H1 (cell line): Measurements from ENCODE around the gene GULP1. TPM values are rescaled to one million over a fixed set of nuclear protein-coding genes. Genes with fewer than 3 reads are reported as not detected.

Experiments used
- BCL11A ChIP-seq, 2 experiments: IDR thresholded peaks; one replicate each; pipeline ENCODE4 v1.6.1; 2011; ENCODE audit warnings: low read depth in 2 of 2, low read length in 2 of 2, mild to moderate bottlenecking in 2 of 2
- CBX8 ChIP-seq: fragments of 300-800, 300-1000 bp; sonication (generic); IDR thresholded peaks from 2 replicates; pipeline ENCODE4 v1.7.1; 2016; ENCODE audit warnings: low read depth, low read length, borderline replicate concordance
- CTBP2 ChIP-seq: IDR thresholded peaks from 2 replicates; pipeline ENCODE4 v1.7.0; 2011; ENCODE audit warnings: borderline replicate concordance, mild to moderate bottlenecking, moderate library complexity, mixed read lengths, low read length; ENCODE audit not compliant: insufficient read depth, insufficient read length
- KDM1A ChIP-seq: fragments of 200-600, 300-600 bp; sonication (generic); IDR thresholded peaks from 2 replicates; pipeline ENCODE4 v1.7.1; 2016; ENCODE audit warnings: mild to moderate bottlenecking, low read length, borderline replicate concordance
- POLR2A ChIP-seq, 2 experiments: IDR thresholded peaks; 1 replicate in 1 of 2; 2 replicates in 1 of 2; pipeline ENCODE4 v1.6.1; 2011; ENCODE audit warnings: low read depth in 2 of 2, low read length in 2 of 2, mild to moderate bottlenecking in 2 of 2; ENCODE audit errors: control extremely low read depth in 1 of 2
- POLR2AphosphoS5 ChIP-seq: IDR thresholded peaks from 2 replicates; pipeline ENCODE4 v1.6.1; 2011; ENCODE audit warnings: low read depth, low read length
- POU5F1 ChIP-seq: IDR thresholded peaks from 2 replicates; pipeline ENCODE4 v1.6.1; 2011; ENCODE audit warnings: low read depth, mild to moderate bottlenecking, low read length, moderate library complexity
- RNF2 ChIP-seq: fragments of 200-900, 300-1000 bp; sonication (generic); IDR thresholded peaks from 2 replicates; pipeline ENCODE4 v1.7.1; 2016; ENCODE audit warnings: borderline replicate concordance, low read depth, mild to moderate bottlenecking, antibody characterized with exemption, low read length; ENCODE audit not compliant: poor library complexity, severe bottlenecking; ENCODE audit errors: missing control alignments
- SP1 ChIP-seq: IDR thresholded peaks from 2 replicates; pipeline ENCODE4 v1.6.1; 2011; ENCODE audit warnings: low read depth, low read length
- SP2 ChIP-seq: IDR thresholded peaks from 2 replicates; pipeline ENCODE4 v1.6.1; 2012; ENCODE audit warnings: mild to moderate bottlenecking, low read length, inconsistent platforms
- polyA plus RNA-seq, 7 experiments: library from polyadenylated mRNA; depleted of rRNA in 3 of 7; stranded (reverse) in 5 of 7; unstranded in 2 of 7; fragments of >200 nt in 5 of 7; fragments of 200-250 nt in 2 of 7; gene quantifications; 1 replicate in 5 of 7; 2 replicates in 1 of 7; 4 replicates in 1 of 7; pipeline versions ENCODE4 v1.2.1 to v1.2.3, GENCODE V29; 2011 to 2013; ENCODE audit warnings: missing spikeins in 2 of 7, mixed read lengths in 2 of 7
- total RNA-seq: library from RNA; stranded (reverse); fragmentation: NEBNext Ultra II Directional; extraction: Animal tissue kit (Norgen Biotek cat#: 25700); gene quantifications from 2 replicates; pipeline ENCODE4 v1.2.1, GENCODE V29; 2021
- TF ChIP-seq, protein P1 (sequence below): fragments of 300-600 bp; sonication (generic); IDR thresholded peaks from 2 replicates; pipeline ENCODE4 v1.7.1; 2012; ENCODE audit warnings: low read length, moderate library complexity, mild to moderate bottlenecking, inconsistent platforms; ENCODE audit not compliant: insufficient replicate concordance
- TF ChIP-seq, protein P2 (sequence below): IDR thresholded peaks from 2 replicates; pipeline ENCODE4 v1.6.1; 2011; ENCODE audit warnings: low read depth, mild to moderate bottlenecking, low read length; ENCODE audit not compliant: insufficient read depth

Gene GULP1
- total and polyA plus RNA-seq, 2 of the 8 experiments (the other 6 are each of a cell fraction or from before 2014, with no cell fraction given), result 69.7 to 139 TPM

DNA sequence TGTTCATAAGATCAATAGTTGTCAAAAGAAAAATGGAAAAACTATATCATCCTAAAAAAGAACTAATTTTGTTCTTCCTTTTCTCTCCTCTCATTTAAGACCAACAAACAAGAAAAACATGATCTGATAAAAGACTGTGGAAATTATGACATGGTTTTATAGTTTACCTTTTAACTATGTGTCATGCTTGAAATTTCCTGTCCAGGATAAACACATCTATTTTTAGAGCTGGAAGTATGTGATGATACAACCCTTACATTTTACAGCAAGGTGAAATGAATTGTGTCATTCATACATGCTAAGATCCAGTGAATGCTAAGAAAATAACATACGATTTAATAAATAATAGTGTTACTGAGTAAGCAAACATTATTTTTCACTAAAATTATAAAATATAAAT lies 89.9 kb downstream of the GULP1 start (continued):
- TF ChIP-seq, protein P1, sequence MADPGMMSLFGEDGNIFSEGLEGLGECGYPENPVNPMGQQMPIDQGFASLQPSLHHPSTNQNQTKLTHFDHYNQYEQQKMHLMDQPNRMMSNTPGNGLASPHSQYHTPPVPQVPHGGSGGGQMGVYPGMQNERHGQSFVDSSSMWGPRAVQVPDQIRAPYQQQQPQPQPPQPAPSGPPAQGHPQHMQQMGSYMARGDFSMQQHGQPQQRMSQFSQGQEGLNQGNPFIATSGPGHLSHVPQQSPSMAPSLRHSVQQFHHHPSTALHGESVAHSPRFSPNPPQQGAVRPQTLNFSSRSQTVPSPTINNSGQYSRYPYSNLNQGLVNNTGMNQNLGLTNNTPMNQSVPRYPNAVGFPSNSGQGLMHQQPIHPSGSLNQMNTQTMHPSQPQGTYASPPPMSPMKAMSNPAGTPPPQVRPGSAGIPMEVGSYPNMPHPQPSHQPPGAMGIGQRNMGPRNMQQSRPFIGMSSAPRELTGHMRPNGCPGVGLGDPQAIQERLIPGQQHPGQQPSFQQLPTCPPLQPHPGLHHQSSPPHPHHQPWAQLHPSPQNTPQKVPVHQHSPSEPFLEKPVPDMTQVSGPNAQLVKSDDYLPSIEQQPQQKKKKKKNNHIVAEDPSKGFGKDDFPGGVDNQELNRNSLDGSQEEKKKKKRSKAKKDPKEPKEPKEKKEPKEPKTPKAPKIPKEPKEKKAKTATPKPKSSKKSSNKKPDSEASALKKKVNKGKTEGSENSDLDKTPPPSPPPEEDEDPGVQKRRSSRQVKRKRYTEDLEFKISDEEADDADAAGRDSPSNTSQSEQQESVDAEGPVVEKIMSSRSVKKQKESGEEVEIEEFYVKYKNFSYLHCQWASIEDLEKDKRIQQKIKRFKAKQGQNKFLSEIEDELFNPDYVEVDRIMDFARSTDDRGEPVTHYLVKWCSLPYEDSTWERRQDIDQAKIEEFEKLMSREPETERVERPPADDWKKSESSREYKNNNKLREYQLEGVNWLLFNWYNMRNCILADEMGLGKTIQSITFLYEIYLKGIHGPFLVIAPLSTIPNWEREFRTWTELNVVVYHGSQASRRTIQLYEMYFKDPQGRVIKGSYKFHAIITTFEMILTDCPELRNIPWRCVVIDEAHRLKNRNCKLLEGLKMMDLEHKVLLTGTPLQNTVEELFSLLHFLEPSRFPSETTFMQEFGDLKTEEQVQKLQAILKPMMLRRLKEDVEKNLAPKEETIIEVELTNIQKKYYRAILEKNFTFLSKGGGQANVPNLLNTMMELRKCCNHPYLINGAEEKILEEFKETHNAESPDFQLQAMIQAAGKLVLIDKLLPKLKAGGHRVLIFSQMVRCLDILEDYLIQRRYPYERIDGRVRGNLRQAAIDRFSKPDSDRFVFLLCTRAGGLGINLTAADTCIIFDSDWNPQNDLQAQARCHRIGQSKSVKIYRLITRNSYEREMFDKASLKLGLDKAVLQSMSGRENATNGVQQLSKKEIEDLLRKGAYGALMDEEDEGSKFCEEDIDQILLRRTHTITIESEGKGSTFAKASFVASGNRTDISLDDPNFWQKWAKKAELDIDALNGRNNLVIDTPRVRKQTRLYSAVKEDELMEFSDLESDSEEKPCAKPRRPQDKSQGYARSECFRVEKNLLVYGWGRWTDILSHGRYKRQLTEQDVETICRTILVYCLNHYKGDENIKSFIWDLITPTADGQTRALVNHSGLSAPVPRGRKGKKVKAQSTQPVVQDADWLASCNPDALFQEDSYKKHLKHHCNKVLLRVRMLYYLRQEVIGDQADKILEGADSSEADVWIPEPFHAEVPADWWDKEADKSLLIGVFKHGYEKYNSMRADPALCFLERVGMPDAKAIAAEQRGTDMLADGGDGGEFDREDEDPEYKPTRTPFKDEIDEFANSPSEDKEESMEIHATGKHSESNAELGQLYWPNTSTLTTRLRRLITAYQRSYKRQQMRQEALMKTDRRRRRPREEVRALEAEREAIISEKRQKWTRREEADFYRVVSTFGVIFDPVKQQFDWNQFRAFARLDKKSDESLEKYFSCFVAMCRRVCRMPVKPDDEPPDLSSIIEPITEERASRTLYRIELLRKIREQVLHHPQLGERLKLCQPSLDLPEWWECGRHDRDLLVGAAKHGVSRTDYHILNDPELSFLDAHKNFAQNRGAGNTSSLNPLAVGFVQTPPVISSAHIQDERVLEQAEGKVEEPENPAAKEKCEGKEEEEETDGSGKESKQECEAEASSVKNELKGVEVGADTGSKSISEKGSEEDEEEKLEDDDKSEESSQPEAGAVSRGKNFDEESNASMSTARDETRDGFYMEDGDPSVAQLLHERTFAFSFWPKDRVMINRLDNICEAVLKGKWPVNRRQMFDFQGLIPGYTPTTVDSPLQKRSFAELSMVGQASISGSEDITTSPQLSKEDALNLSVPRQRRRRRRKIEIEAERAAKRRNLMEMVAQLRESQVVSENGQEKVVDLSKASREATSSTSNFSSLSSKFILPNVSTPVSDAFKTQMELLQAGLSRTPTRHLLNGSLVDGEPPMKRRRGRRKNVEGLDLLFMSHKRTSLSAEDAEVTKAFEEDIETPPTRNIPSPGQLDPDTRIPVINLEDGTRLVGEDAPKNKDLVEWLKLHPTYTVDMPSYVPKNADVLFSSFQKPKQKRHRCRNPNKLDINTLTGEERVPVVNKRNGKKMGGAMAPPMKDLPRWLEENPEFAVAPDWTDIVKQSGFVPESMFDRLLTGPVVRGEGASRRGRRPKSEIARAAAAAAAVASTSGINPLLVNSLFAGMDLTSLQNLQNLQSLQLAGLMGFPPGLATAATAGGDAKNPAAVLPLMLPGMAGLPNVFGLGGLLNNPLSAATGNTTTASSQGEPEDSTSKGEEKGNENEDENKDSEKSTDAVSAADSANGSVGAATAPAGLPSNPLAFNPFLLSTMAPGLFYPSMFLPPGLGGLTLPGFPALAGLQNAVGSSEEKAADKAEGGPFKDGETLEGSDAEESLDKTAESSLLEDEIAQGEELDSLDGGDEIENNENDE, result no peak
- TF ChIP-seq SP1 (no peak), CBX8 (no peak), RNF2 (no peak), KDM1A (no peak), SP2 (no peak), POLR2AphosphoS5 (no peak), POU5F1 (no peak), POLR2A (IDR thresholded peaks at IDR 0.05; ENCODE audit: control extremely low read depth in 1 of 2, low read depth in 2 of 2, low read length in 2 of 2) (no peak), BCL11A (IDR thresholded peaks at IDR 0.05; ENCODE audit: low read depth in 2 of 2, low read length in 2 of 2) (no peak), CTBP2 (no peak)
- TF ChIP-seq, protein P2, sequence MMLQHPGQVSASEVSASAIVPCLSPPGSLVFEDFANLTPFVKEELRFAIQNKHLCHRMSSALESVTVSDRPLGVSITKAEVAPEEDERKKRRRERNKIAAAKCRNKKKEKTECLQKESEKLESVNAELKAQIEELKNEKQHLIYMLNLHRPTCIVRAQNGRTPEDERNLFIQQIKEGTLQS, result no peak
